HFF-Myc (cell line): ENCODE measurements around the gene RIOK2.

Experiments used
- DNase-seq: peaks from one replicate; pipeline ENCODE4 v3.0.0-alpha.2; 2011; ENCODE audit warnings: low read depth; ENCODE audit errors: extremely low read depth
- H3K4me3 ChIP-seq: replicated peaks from 2 replicates; pipeline ENCODE4 v1.5.1; 2011; ENCODE audit warnings: low read depth, mild to moderate bottlenecking, control low read depth, low read length
- CTCF ChIP-seq: IDR thresholded peaks from 2 replicates; pipeline ENCODE4 v1.5.1; 2012; ENCODE audit warnings: mild to moderate bottlenecking, low read depth, low read length, control low read depth; ENCODE audit errors: missing control alignments

RIOK2 gene

DNA sequence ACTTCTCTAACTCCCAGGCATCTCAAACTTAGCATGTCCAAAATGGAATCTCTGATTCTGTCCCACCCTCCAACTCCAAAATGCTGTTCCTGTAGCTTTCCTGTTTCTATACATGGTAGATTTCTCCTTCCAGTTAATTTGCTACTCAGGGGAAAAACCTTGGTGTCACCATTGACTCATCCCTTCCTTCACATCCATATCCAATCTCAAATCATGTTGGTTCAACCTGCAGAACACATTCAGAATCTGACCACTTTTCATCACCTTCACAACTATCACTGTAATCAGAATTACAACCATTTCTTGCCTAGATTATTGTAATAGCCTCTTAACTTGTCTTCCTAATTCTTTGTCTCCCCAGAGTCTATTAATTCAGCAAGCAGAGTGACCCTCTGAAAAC lies 10.8 kb downstream of the RIOK2 start:
- no peak overlapping the region for H3K4me3 ChIP-seq
- TF ChIP-seq CTCF: no peak
- DNase-seq: no peak

- H3K4me3 ChIP-seq: no peak overlapping the region
- no peak for DNase-seq
These were observed 11.3 kb downstream of the RIOK2 start for GRCh38 chr5:97171703-97172102.

DNA sequence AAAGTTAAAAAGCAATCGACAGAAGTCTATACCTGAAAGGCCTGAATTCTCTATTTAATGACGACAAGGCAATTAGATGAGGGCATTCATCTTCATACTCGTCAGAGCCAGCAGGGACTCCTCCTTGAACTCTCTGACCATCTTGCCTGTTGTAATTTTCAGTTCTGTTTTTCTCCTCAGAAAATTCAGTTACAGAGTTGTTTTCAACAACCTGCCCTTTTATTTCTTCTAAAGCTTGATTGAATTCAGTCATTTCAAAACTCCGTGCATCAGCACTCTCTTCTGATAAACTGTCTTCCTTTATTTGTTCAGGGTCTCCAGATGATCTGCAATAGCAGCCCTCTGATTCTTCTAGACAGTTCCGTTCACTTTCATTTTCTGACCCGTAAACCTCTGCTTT lies 15.6 kb downstream of the RIOK2 start:
- no peak for DNase-seq
- H3K4me3 ChIP-seq: no peak overlapping the region

More at GRCh38 chr5:97171703-97172102, 11.3 kb downstream of the RIOK2 start:
- TF ChIP-seq CTCF: no peak

GRCh38 chr5:97165726-97166125 lies 17.3 kb downstream of the RIOK2 start:
- no peak for TF ChIP-seq CTCF
- DNase-seq: no peak
- H3K4me3 ChIP-seq: no peak overlapping the region

More for the DNA sequence above, 15.6 kb downstream of the RIOK2 start:
- TF ChIP-seq CTCF: no peak

- no peak for DNase-seq
- TF ChIP-seq CTCF: no peak
- H3K4me3 ChIP-seq: no peak overlapping the region
These were observed 18.2 kb downstream of the RIOK2 start for GRCh38 chr5:97164846-97165245.

DNA sequence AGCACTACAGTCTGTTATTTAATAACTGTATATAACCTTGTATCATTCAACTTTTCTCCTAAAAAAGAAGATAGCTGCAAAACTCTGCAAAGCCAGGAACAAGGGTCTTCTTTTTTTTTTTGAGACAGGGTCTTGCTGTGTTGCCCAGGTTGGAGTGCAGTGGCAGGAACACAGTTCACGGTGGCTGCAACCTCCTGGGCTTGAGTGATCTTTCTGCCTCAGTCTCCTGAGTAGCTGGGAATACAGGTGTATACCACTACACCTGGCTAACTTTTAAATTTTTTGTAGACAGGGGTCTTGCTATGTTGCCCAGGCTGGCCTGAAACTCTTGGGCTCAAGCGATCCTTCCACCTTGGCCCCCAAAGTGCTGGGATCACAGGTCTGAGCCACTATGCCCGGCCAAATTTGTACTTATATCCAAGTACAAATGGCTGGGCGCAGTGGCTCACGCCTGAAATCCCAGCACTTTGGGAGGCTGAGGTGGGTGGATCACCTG lies 19.2 kb downstream of the RIOK2 start:
- DNase-seq: no peak
- TF ChIP-seq CTCF: no peak
- H3K4me3 ChIP-seq: no peak overlapping the region

- no peak for DNase-seq
- H3K4me3 ChIP-seq: no peak overlapping the region
- peak; percentile 43 for TF ChIP-seq CTCF
These were observed 19.7 kb downstream of the RIOK2 start for GRCh38 chr5:97163360-97163764.
